C4-2B (cell line): ENCODE results near the gene CLPTM1.

Experiments used
- ZFX ChIP-seq: fragments of 450-650 bp; IDR thresholded peaks from 2 replicates; pipeline ENCODE4 v1.6.1; 2017
- TF ChIP-seq, protein P1 (sequence below): fragments of 450-650 bp; conservative IDR thresholded peaks from 2 replicates; pipeline ENCODE4 v1.5.1; 2017; ENCODE audit warnings: mild to moderate bottlenecking

GRCh38 chr19:44957526-44957925 lies 2.3 kb downstream of the CLPTM1 start:
- TF ChIP-seq, protein P1, sequence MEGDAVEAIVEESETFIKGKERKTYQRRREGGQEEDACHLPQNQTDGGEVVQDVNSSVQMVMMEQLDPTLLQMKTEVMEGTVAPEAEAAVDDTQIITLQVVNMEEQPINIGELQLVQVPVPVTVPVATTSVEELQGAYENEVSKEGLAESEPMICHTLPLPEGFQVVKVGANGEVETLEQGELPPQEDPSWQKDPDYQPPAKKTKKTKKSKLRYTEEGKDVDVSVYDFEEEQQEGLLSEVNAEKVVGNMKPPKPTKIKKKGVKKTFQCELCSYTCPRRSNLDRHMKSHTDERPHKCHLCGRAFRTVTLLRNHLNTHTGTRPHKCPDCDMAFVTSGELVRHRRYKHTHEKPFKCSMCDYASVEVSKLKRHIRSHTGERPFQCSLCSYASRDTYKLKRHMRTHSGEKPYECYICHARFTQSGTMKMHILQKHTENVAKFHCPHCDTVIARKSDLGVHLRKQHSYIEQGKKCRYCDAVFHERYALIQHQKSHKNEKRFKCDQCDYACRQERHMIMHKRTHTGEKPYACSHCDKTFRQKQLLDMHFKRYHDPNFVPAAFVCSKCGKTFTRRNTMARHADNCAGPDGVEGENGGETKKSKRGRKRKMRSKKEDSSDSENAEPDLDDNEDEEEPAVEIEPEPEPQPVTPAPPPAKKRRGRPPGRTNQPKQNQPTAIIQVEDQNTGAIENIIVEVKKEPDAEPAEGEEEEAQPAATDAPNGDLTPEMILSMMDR, result no peak
- no peak for TF ChIP-seq ZFX
